ENCODE data around the gene COL13A1. TPM values are rescaled to one million over a fixed set of nuclear protein-coding genes. Genes with fewer than 3 reads are reported as not detected.

The COL13A1 gene
- total and polyA plus RNA-seq, 2 experiments from 2014 or later: 5.2 to 8.6 TPM

DNA sequence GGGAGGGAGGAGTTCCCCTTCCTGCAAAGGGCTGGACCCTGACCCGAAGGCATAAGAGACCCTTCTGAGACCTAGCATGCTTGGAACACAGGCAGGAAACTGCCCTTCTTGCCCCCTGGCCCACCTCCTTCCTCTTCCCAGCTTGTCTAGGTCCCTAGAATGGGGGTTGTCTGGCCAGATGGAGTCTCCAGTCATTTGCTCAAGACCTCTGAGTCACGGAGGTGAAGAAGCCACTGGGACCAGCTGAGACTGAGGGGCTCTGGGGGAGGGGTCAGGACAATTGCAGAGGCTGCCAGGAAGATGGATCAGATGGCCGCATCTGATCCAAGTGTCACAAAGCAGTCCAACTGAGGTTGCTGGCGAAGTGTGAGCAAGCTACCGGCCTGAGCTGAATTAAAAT is 46.2 kb downstream of the COL13A1 start:
- H3K27ac Mint-ChIP-seq: no peak overlapping the region
- peaks cover 81% of the 10 kb centered on the region for H3K4me1 Mint-ChIP-seq
- H3F3A ChIP-seq (replicated peaks; ENCODE audit: low read depth): peaks cover 8% of the 10 kb centered on the region; the same call in 1 of the 2 replicates
- no peaks in the 10 kb centered on the region for H3K27me3 ChIP-seq (ENCODE audit: insufficient read depth)
- peaks cover 68% of the 10 kb centered on the region for H3K4me1 ChIP-seq (ENCODE audit: insufficient read depth)
- H3K36me3 Mint-ChIP-seq (ENCODE audit: low read depth): no peaks in the 10 kb centered on the region; the same call in 2 of the 3 replicates
- no peaks in the 10 kb centered on the region for H4K20me1 ChIP-seq (replicated peaks; ENCODE audit: insufficient read depth)
- H3K79me2 ChIP-seq (replicated peaks; ENCODE audit: insufficient read depth): no peaks in the 10 kb centered on the region
- peaks cover 9% of the 10 kb centered on the region for H3K27me3 Mint-ChIP-seq (ENCODE audit: insufficient read depth, low read depth, poor library complexity)
- TF ChIP-seq STAT1 (IDR thresholded peaks at IDR 0.05; ENCODE audit: unreplicated experiment): no peak
- TF ChIP-seq CREB1 (CRISPR knock-in tag; IDR thresholded peaks at IDR 0.05; ENCODE audit: low read depth): no peak
- TF ChIP-seq REST (IDR thresholded peaks at IDR 0.05; ENCODE audit: unreplicated experiment): no peak
- no peak for TF ChIP-seq EZH2phosphoT487 (IDR thresholded peaks at IDR 0.05; ENCODE audit: unreplicated experiment)
- TF ChIP-seq ETS1 (IDR thresholded peaks at IDR 0.05): no peak
- TF ChIP-seq, protein P1, sequence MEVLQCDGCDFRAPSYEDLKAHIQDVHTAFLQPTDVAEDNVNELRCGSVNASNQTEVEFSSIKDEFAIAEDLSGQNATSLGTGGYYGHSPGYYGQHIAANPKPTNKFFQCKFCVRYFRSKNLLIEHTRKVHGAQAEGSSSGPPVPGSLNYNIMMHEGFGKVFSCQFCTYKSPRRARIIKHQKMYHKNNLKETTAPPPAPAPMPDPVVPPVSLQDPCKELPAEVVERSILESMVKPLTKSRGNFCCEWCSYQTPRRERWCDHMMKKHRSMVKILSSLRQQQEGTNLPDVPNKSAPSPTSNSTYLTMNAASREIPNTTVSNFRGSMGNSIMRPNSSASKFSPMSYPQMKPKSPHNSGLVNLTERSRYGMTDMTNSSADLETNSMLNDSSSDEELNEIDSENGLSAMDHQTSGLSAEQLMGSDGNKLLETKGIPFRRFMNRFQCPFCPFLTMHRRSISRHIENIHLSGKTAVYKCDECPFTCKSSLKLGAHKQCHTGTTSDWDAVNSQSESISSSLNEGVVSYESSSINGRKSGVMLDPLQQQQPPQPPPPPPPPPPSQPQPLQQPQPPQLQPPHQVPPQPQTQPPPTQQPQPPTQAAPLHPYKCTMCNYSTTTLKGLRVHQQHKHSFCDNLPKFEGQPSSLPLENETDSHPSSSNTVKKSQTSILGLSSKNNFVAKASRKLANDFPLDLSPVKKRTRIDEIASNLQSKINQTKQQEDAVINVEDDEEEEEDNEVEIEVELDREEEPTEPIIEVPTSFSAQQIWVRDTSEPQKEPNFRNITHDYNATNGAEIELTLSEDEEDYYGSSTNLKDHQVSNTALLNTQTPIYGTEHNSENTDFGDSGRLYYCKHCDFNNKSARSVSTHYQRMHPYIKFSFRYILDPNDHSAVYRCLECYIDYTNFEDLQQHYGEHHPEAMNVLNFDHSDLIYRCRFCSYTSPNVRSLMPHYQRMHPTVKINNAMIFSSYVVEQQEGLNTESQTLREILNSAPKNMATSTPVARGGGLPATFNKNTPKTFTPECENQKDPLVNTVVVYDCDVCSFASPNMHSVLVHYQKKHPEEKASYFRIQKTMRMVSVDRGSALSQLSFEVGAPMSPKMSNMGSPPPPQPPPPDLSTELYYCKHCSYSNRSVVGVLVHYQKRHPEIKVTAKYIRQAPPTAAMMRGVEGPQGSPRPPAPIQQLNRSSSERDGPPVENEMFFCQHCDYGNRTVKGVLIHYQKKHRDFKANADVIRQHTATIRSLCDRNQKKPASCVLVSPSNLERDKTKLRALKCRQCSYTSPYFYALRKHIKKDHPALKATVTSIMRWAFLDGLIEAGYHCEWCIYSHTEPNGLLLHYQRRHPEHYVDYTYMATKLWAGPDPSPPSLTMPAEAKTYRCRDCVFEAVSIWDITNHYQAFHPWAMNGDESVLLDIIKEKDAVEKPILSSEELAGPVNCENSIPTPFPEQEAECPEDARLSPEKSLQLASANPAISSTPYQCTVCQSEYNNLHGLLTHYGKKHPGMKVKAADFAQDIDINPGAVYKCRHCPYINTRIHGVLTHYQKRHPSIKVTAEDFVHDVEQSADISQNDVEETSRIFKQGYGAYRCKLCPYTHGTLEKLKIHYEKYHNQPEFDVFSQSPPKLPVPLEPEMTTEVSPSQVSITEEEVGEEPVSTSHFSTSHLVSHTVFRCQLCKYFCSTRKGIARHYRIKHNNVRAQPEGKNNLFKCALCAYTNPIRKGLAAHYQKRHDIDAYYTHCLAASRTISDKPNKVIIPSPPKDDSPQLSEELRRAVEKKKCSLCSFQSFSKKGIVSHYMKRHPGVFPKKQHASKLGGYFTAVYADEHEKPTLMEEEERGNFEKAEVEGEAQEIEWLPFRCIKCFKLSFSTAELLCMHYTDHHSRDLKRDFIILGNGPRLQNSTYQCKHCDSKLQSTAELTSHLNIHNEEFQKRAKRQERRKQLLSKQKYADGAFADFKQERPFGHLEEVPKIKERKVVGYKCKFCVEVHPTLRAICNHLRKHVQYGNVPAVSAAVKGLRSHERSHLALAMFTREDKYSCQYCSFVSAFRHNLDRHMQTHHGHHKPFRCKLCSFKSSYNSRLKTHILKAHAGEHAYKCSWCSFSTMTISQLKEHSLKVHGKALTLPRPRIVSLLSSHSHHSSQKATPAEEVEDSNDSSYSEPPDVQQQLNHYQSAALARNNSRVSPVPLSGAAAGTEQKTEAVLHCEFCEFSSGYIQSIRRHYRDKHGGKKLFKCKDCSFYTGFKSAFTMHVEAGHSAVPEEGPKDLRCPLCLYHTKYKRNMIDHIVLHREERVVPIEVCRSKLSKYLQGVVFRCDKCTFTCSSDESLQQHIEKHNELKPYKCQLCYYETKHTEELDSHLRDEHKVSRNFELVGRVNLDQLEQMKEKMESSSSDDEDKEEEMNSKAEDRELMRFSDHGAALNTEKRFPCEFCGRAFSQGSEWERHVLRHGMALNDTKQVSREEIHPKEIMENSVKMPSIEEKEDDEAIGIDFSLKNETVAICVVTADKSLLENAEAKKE (CRISPR knock-in tag; IDR thresholded peaks at IDR 0.05): no peak
- TF ChIP-seq JUNB (IDR thresholded peaks at IDR 0.05; ENCODE audit: unreplicated experiment): no peak
- no peak for TF ChIP-seq ZNF331 (CRISPR knock-in tag; IDR thresholded peaks at IDR 0.05; ENCODE audit: low read depth)
- no peak for TF ChIP-seq CTCF (conservative IDR thresholded peaks at IDR 0.05; ENCODE audit: low read depth in 2 of 2)
- TF ChIP-seq ZNF114 (CRISPR knock-in tag; IDR thresholded peaks at IDR 0.05): no peak
- TF ChIP-seq EZH2 (IDR thresholded peaks at IDR 0.05; ENCODE audit: low read depth, unreplicated experiment): no peak
- TF ChIP-seq POLR2AphosphoS5 (IDR thresholded peaks at IDR 0.05; ENCODE audit: low read depth): no peak
- no peak for TF ChIP-seq NANOG (IDR thresholded peaks at IDR 0.05; ENCODE audit: borderline replicate concordance)
- no peaks in the 10 kb centered on the region for H3K9me3 Mint-ChIP-seq
- no peak overlapping the region for H3K4me3 Mint-ChIP-seq
- no peak overlapping the region for H3K27ac ChIP-seq (ENCODE audit: low read depth)
- H3K9me2 ChIP-seq (ENCODE audit: insufficient read depth): peaks cover 4% of the 10 kb centered on the region; the same call in 1 of the 2 replicates
- no peak overlapping the region for H3K4me3 ChIP-seq
- no peaks in the 10 kb centered on the region for H3K36me3 ChIP-seq (ENCODE audit: insufficient read depth)
- DNase-seq (ENCODE audit: low spot score): no peak
- no peak for ATAC-seq
- H3K4me2 ChIP-seq: no peak overlapping the region
- no peak overlapping the region for H2AFZ ChIP-seq
